ENCODE measurements around the gene CAMK1D.

DNA sequence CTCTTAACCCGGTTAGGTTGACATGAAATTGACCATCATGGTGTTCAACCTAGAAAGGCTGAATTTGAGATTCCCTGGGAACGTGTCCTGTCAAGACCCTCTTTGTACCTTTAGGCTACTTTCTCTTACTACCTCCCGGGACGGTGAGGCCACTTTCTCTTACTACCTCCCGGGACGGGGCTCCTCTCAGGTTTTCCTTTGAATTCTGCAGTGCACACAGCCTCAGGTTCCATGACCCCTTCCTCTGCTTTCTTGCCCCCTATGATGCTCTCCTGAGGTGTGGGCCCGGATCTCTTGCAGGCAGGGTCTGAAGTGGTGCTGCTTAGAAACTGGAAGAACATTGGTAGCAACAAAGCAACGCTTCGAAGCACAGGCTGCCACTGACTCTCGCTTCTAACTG is 155.3 kb downstream of the CAMK1D start:
- TF ChIP-seq CTCF (IDR thresholded peaks at IDR 0.05) (no peak), POLR2A (IDR thresholded peaks at IDR 0.05) (no peak)
